ENCODE measurements around the gene PI4K2A. TPM values are rescaled to one million over a fixed set of nuclear protein-coding genes. Genes with fewer than 3 reads are reported as not detected.

PI4K2A gene
- total and polyA plus RNA-seq, 2 donors (not counting 3 experiments of a cell fraction or from before 2014, with no cell fraction given), result 20.4 to 24.6 TPM

- CTCF ChIA-PET, result interaction anchor here (0.7 to 5.8 kb wide), 12 partner anchors 9 to 47 kb away, joined by 3 to 49 read pairs (median 8); partner anchors contain the start of gene MARVELD1
- Histone ChIP-seq H3K4me1 (ENCODE audit: control insufficient read depth, extremely low read depth, insufficient read depth, low read length) (peaks cover 16% of the 10 kb centered on the region), H3K4me2 (ENCODE audit: insufficient read depth, low read length) (peak overlapping the region; percentile 88), H3K27ac (ENCODE audit: insufficient read depth, low read depth, low read length) (peak overlapping the region; percentile 42), H3K9me3 (replicated peaks; ENCODE audit: control insufficient read depth, insufficient read depth, low read length) (no peaks in the 10 kb centered on the region), H3K79me2 (ENCODE audit: control insufficient read depth, insufficient read depth, low read length) (no peaks in the 10 kb centered on the region), H3K4me3 (replicated peaks in 1 of 3; ENCODE audit: insufficient read depth in 1 of 3, low read depth in 1 of 3, low read length in 3 of 3) (peak overlapping the region in 1 of 3 experiments; percentile 24), H4K20me1 (replicated peaks; ENCODE audit: control insufficient read depth, extremely low read depth, insufficient read depth, low read length) (no peaks in the 10 kb centered on the region), H2AFZ (ENCODE audit: low read depth, low read length) (peak overlapping the region; percentile 99), H3K27me3 (ENCODE audit: control insufficient read depth in 2 of 2, insufficient read depth in 2 of 2, low read length in 2 of 2) (no peaks in the 10 kb centered on the region), H3K9ac (replicated peaks; ENCODE audit: extremely low read depth, insufficient read depth, low read length) (peak overlapping the region; percentile 81), H3K36me3 (ENCODE audit: control insufficient read depth in 2 of 2, extremely low read depth in 1 of 2, insufficient read depth in 2 of 2, low read length in 2 of 2) (no peaks in the 10 kb centered on the region), H3K9me1 (replicated peaks; ENCODE audit: control insufficient read depth, extremely low read depth, insufficient read depth, low read length) (no peaks in the 10 kb centered on the region)
- dilution Hi-C loops (cut with MboI; ENCODE audit: extremely low pct_ligation_motif_present, low sequenced_read_pairs) (no loop called here), intact Hi-C loops (cut with micrococcal nuclease) (loop anchor here (1.0 to 2.0 kb wide), 6 partner anchors 25 to 190 kb away; partner anchors contain the start of genes MARVELD1, MMS19, PI4K2A and UBTD1)
- peak; percentile 27 for DNase-seq (ENCODE audit: low read depth, low spot score)
- FAIRE-seq, result peak; percentile 33
- no TSS peak for BruUV-seq (replicated peaks)
- no peak for TF ChIP-seq POLR2AphosphoS5 (IDR thresholded peaks at IDR 0.05; ENCODE audit: insufficient read depth, low read depth, low read length)
- TF ChIP-seq JUN (IDR thresholded peaks at IDR 0.05; ENCODE audit: borderline replicate concordance, insufficient read depth, insufficient read length, low read depth), result no peak
- TF ChIP-seq, protein P1, sequence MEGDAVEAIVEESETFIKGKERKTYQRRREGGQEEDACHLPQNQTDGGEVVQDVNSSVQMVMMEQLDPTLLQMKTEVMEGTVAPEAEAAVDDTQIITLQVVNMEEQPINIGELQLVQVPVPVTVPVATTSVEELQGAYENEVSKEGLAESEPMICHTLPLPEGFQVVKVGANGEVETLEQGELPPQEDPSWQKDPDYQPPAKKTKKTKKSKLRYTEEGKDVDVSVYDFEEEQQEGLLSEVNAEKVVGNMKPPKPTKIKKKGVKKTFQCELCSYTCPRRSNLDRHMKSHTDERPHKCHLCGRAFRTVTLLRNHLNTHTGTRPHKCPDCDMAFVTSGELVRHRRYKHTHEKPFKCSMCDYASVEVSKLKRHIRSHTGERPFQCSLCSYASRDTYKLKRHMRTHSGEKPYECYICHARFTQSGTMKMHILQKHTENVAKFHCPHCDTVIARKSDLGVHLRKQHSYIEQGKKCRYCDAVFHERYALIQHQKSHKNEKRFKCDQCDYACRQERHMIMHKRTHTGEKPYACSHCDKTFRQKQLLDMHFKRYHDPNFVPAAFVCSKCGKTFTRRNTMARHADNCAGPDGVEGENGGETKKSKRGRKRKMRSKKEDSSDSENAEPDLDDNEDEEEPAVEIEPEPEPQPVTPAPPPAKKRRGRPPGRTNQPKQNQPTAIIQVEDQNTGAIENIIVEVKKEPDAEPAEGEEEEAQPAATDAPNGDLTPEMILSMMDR (IDR thresholded peaks at IDR 0.05; ENCODE audit: extremely low read depth in 1 of 2, insufficient read depth in 1 of 2, low read depth in 1 of 2, low read length in 2 of 2), result no peak
- TF ChIP-seq GATA2 (IDR thresholded peaks at IDR 0.05; ENCODE audit: insufficient read depth, insufficient read length, low read depth, low read length), result no peak
- no peak for TF ChIP-seq POLR2A (IDR thresholded peaks at IDR 0.05; ENCODE audit: low read depth, low read length)
- no peak for TF ChIP-seq MYC (IDR thresholded peaks at IDR 0.05; ENCODE audit: low read depth, low read length)
- POLR2A ChIA-PET, result interaction anchor here (0.6 to 1.7 kb wide), 7 partner anchors 9 to 39 kb away, joined by 3 to 6 read pairs (median 4); no protein-coding TSS in a partner anchor
These were observed 47.6 kb downstream of the PI4K2A start for GRCh38 chr10:97687785-97688781.

Measured in endothelial cell of umbilical vein (primary cell).